ENCODE results near the gene L3MBTL4.

L3MBTL4 gene

DNA sequence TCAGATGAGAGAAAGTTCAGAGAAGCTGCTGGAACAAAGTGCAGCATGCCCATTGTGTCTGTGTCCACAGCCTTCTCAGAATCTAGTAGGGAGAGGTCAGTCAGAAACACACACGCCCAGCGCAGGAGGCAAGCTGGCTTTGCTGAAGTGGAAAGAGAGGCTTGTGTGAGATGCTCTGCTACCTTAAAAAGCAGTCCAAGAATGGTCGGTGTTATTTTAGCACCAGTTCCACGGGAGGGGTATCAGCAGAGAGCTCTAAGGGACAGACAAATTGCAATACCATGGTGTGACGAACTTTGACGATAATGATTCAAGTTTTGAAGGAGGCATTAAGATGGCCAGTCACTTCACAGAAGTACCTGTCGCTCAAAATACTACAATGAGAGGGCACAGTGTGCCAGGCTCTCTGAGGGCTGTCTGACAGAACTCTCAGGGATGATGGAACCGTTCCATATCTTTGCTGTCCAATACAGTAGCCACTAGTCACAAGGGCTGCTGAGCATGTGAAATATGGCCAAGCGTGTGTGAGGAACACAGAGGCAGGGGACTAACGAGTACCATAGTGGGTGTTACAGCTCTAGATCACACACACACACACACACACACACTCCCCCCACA is 281.9 kb downstream of the L3MBTL4 start:
- no peak for DNase-seq
- Histone ChIP-seq H3K4me1 (ENCODE audit: control extremely low read depth in 1 of 4, control insufficient read depth in 4 of 4, insufficient read depth in 4 of 4, low read length in 3 of 4) (no peaks in the 10 kb centered on the region), H3K9me3 (ENCODE audit: control extremely low read depth in 1 of 5, control insufficient read depth in 4 of 5, insufficient read depth in 2 of 5, low read depth in 1 of 5, low read length in 4 of 5) (peaks cover 0 to 18% (median 6%) of the 10 kb centered on the region in 5 experiments), H3K36me3 (ENCODE audit: control insufficient read depth in 4 of 4, insufficient read depth in 4 of 4, low read length in 3 of 4) (peaks cover 0 to 28% (median 5%) of the 10 kb centered on the region in 4 experiments), H3K27ac (ENCODE audit: insufficient read depth in 1 of 2, low read depth in 1 of 2, low read length in 2 of 2, poor library complexity in 1 of 2, severe bottlenecking in 2 of 2) (no peak overlapping the region), H3K27me3 (replicated peaks in 2 of 5; ENCODE audit: control insufficient read depth in 4 of 5, insufficient read depth in 5 of 5, low read length in 4 of 5) (no peaks in the 10 kb centered on the region), H3K4me3 (ENCODE audit: control insufficient read depth in 1 of 7, extremely low read depth in 1 of 7, insufficient read depth in 4 of 7, low read depth in 2 of 7, low read length in 6 of 7) (no peak overlapping the region)
- 100% methylated on average over 9 of the region's 10 CpGs for WGBS (ENCODE audit: insufficient coverage)
- CTCF ChIA-PET, result no interaction called here
- POLR2A ChIA-PET, result no interaction called here

DNA sequence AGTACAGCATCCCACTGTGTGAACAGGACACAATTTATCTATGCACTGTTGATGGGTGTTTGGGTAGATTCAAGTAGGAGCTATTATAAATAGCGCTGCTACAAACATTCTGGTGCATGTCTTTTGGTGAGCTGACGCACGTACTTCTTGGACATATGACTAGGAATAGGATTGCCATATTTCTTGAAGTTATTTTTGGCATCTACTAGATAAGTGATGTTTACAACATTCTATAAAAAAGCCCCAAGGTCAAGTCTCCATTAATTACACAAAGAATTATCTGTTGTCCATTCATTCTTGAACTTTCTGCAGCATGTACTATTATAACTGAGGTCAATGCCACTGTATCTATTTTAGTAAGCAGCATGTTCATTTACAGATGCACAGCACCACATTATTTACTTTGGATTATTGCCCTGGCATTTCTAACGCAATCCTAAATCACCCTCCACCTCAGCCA is 293.9 kb downstream of the L3MBTL4 start:
- Histone ChIP-seq H3K4me3 (ENCODE audit: control insufficient read depth in 1 of 7, extremely low read depth in 1 of 7, insufficient read depth in 4 of 7, low read depth in 2 of 7, low read length in 6 of 7) (no peak overlapping the region), H3K36me3 (ENCODE audit: control insufficient read depth in 4 of 4, insufficient read depth in 4 of 4, low read length in 3 of 4) (peaks cover 0 to 12% (median 0%) of the 10 kb centered on the region in 4 experiments), H3K9me3 (ENCODE audit: control extremely low read depth in 1 of 5, control insufficient read depth in 4 of 5, insufficient read depth in 2 of 5, low read depth in 1 of 5, low read length in 4 of 5) (peaks cover 0 to 9% (median 1%) of the 10 kb centered on the region in 5 experiments), H3K27me3 (replicated peaks in 2 of 5; ENCODE audit: control insufficient read depth in 4 of 5, insufficient read depth in 5 of 5, low read length in 4 of 5) (no peaks in the 10 kb centered on the region), H3K27ac (ENCODE audit: insufficient read depth in 1 of 2, low read depth in 1 of 2, low read length in 2 of 2, poor library complexity in 1 of 2, severe bottlenecking in 2 of 2) (no peak overlapping the region), H3K4me1 (ENCODE audit: control extremely low read depth in 1 of 4, control insufficient read depth in 4 of 4, insufficient read depth in 4 of 4, low read length in 3 of 4) (no peaks in the 10 kb centered on the region)
- ChIA-PET POLR2A (interaction anchor here (0.5 kb wide), 1 partner anchor 43 kb away, joined by 4 read pairs; no protein-coding TSS in a partner anchor), CTCF (no interaction called here)
- 96% methylated on average over 4 of the region's 4 CpGs for WGBS (ENCODE audit: insufficient coverage)
- DNase-seq, result no peak

DNA sequence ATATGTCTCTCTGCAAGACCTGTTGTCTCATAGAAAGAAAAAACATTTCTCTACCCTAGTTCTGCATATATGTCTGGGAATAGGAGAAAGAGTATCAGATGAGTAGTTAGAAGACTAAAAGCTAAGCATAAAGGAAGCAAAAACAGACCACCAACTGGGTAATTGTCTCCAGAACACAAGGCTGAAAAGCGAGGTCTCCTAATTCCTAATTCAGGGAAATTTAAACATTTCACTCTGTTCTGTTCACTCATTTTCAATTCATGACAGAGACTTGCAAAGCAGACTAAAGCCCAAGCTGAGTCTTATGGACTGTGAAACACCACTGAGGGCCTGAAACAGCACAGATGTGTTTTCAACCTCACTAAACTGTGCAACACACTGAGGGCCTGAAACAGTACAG is 294.9 kb downstream of the L3MBTL4 start:
- POLR2A ChIA-PET, result no interaction called here
- Histone ChIP-seq H3K36me3 (ENCODE audit: control insufficient read depth in 4 of 4, insufficient read depth in 4 of 4, low read length in 3 of 4) (peaks cover 0 to 10% (median 0%) of the 10 kb centered on the region in 4 experiments), H3K27me3 (replicated peaks in 2 of 5; ENCODE audit: control insufficient read depth in 4 of 5, insufficient read depth in 5 of 5, low read length in 4 of 5) (no peaks in the 10 kb centered on the region), H3K4me1 (ENCODE audit: control extremely low read depth in 1 of 4, control insufficient read depth in 4 of 4, insufficient read depth in 4 of 4, low read length in 3 of 4) (no peaks in the 10 kb centered on the region), H3K4me3 (ENCODE audit: control insufficient read depth in 1 of 7, extremely low read depth in 1 of 7, insufficient read depth in 4 of 7, low read depth in 2 of 7, low read length in 6 of 7) (no peak overlapping the region), H3K9me3 (ENCODE audit: control extremely low read depth in 1 of 5, control insufficient read depth in 4 of 5, insufficient read depth in 2 of 5, low read depth in 1 of 5, low read length in 4 of 5) (peaks cover 0 to 9% (median 1%) of the 10 kb centered on the region in 5 experiments), H3K27ac (ENCODE audit: insufficient read depth in 1 of 2, low read depth in 1 of 2, low read length in 2 of 2, poor library complexity in 1 of 2, severe bottlenecking in 2 of 2) (no peak overlapping the region)
- CTCF ChIA-PET, result no interaction called here
- no CpG with 5 or more reads among the region's 1 CpG for WGBS (ENCODE audit: insufficient coverage)
- no peak for DNase-seq

DNA sequence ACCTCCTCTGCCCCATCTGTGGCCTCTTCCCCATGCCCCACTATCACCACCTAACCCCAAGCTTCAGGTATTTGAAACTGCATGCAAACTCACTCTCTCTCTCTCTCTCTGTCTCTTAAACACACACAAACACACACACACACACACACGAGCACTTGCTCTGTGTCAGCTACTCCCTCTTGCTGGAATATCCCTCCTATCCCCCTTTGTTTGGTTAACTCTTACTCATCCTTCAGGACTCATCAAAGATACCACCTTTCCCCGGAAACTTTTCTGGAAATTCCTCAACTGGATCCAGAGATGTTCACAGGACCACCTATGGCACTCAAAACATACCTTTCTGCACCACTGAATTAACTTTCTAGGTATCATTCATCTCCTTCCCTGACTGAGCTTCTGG is 296.6 kb downstream of the L3MBTL4 start:
- peaks cover 0 to under 1% (median 0%) of the 10 kb centered on the region in 4 experiments for H3K36me3 ChIP-seq (ENCODE audit: control insufficient read depth in 4 of 4, insufficient read depth in 4 of 4, low read length in 3 of 4)
- no peak for DNase-seq
- no peak overlapping the region for H3K4me3 ChIP-seq (ENCODE audit: control insufficient read depth in 1 of 7, extremely low read depth in 1 of 7, insufficient read depth in 4 of 7, low read depth in 2 of 7, low read length in 6 of 7)
- 93% methylated on average over 2 of the region's 2 CpGs for WGBS (ENCODE audit: insufficient coverage)
- ChIA-PET CTCF (no interaction called here), POLR2A (no interaction called here)
- H3K4me1 ChIP-seq (ENCODE audit: control extremely low read depth in 1 of 4, control insufficient read depth in 4 of 4, insufficient read depth in 4 of 4, low read length in 3 of 4), result no peaks in the 10 kb centered on the region
- H3K9me3 ChIP-seq (ENCODE audit: control extremely low read depth in 1 of 5, control insufficient read depth in 4 of 5, insufficient read depth in 2 of 5, low read depth in 1 of 5, low read length in 4 of 5), result peaks cover 0 to under 1% (median 0%) of the 10 kb centered on the region in 5 experiments
- no peaks in the 10 kb centered on the region for H3K27me3 ChIP-seq (replicated peaks in 2 of 5; ENCODE audit: control insufficient read depth in 4 of 5, insufficient read depth in 5 of 5, low read length in 4 of 5)
- H3K27ac ChIP-seq (ENCODE audit: insufficient read depth in 1 of 2, low read depth in 1 of 2, low read length in 2 of 2, poor library complexity in 1 of 2, severe bottlenecking in 2 of 2), result no peak overlapping the region

DNA sequence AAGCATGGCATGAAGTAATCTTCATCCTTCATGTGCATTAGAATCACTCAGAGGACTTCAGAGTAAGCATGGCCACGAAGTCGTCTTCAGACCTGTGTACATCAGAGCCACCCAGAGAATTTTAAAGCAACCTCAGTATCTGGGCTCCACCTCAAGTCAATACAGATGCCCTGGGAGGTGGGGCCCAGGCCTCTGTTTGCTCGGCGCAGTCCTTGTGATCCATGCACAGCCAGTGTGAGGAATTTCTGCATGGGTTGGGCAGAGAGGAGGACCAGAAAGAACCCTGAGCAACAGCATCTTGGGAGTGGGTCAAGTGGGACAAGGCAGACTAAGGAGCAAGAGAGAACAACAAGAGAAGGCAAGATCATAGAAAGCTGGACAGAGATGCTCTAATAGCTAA is 299.0 kb downstream of the L3MBTL4 start:
- DNase-seq, result no peak
- H3K27ac ChIP-seq (ENCODE audit: insufficient read depth in 1 of 2, low read depth in 1 of 2, low read length in 2 of 2, poor library complexity in 1 of 2, severe bottlenecking in 2 of 2), result no peak overlapping the region
- no peaks in the 10 kb centered on the region for H3K36me3 ChIP-seq (ENCODE audit: control insufficient read depth in 4 of 4, insufficient read depth in 4 of 4, low read length in 3 of 4)
- H3K4me3 ChIP-seq (ENCODE audit: control insufficient read depth in 1 of 7, extremely low read depth in 1 of 7, insufficient read depth in 4 of 7, low read depth in 2 of 7, low read length in 6 of 7), result no peak overlapping the region
- H3K27me3 ChIP-seq (replicated peaks in 2 of 5; ENCODE audit: control insufficient read depth in 4 of 5, insufficient read depth in 5 of 5, low read length in 4 of 5), result no peaks in the 10 kb centered on the region
- CTCF ChIA-PET, result no interaction called here
- POLR2A ChIA-PET, result no interaction called here
- H3K9me3 ChIP-seq (ENCODE audit: control extremely low read depth in 1 of 5, control insufficient read depth in 4 of 5, insufficient read depth in 2 of 5, low read depth in 1 of 5, low read length in 4 of 5), result no peaks in the 10 kb centered on the region
- WGBS (ENCODE audit: insufficient coverage), result 95% methylated on average over 4 of the region's 4 CpGs
- no peaks in the 10 kb centered on the region for H3K4me1 ChIP-seq (ENCODE audit: control extremely low read depth in 1 of 4, control insufficient read depth in 4 of 4, insufficient read depth in 4 of 4, low read length in 3 of 4)

DNA sequence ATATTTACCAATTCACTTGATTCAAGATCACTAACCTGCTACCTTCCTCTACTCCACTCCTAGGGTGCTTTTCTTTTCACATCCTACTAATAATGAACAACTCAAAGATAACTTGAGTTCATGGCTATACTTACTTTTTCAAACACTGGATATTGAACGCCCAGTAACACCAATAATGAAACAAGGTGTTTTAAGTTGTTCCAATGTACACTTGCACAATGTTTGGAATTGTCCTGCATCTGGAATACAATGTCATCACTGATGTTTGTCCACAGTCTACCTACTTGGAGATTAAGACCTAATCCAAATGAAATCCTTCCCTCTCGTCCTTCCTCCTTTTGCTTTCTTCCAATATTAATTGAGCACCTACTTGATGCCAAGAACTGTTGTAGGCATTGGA is 301.1 kb downstream of the L3MBTL4 start:
- CTCF ChIA-PET, result no interaction called here
- Histone ChIP-seq H3K27ac (ENCODE audit: insufficient read depth in 1 of 2, low read depth in 1 of 2, low read length in 2 of 2, poor library complexity in 1 of 2, severe bottlenecking in 2 of 2) (no peak overlapping the region), H3K4me1 (ENCODE audit: control extremely low read depth in 1 of 4, control insufficient read depth in 4 of 4, insufficient read depth in 4 of 4, low read length in 3 of 4) (no peaks in the 10 kb centered on the region), H3K4me3 (ENCODE audit: control insufficient read depth in 1 of 7, extremely low read depth in 1 of 7, insufficient read depth in 4 of 7, low read depth in 2 of 7, low read length in 6 of 7) (no peak overlapping the region), H3K9me3 (ENCODE audit: control extremely low read depth in 1 of 5, control insufficient read depth in 4 of 5, insufficient read depth in 2 of 5, low read depth in 1 of 5, low read length in 4 of 5) (no peaks in the 10 kb centered on the region), H3K36me3 (ENCODE audit: control insufficient read depth in 4 of 4, insufficient read depth in 4 of 4, low read length in 3 of 4) (no peaks in the 10 kb centered on the region), H3K27me3 (replicated peaks in 2 of 5; ENCODE audit: control insufficient read depth in 4 of 5, insufficient read depth in 5 of 5, low read length in 4 of 5) (no peaks in the 10 kb centered on the region)
- no peak for DNase-seq
- POLR2A ChIA-PET, result no interaction called here
- 100% methylated on average over 1 of the region's 2 CpGs for WGBS (ENCODE audit: insufficient coverage)

DNA sequence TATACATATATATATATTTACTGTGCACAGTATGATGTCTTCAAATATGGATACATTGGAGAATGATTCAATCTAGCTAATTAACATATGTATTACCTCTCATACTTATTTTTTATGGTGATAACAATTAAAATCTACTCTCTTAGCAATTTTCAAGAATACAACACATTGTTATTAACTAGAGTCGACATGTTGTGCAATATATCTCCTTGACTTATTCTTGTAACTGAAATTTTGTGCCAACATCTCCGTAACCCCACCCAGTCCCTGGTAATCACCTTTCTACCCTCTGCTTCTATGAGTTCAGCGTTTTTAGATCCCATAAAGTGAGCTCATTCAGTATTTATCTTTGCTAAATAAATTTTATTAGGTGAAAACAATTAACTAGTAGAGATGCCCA is 303.0 kb downstream of the L3MBTL4 start:
- CTCF ChIA-PET, result no interaction called here

More for the DNA sequence above, 303.0 kb downstream of the L3MBTL4 start:
- no peak overlapping the region for H3K27ac ChIP-seq (ENCODE audit: insufficient read depth in 1 of 2, low read depth in 1 of 2, low read length in 2 of 2, poor library complexity in 1 of 2, severe bottlenecking in 2 of 2)
- no peak overlapping the region for H3K4me3 ChIP-seq (ENCODE audit: control insufficient read depth in 1 of 7, extremely low read depth in 1 of 7, insufficient read depth in 4 of 7, low read depth in 2 of 7, low read length in 6 of 7)
- H3K9me3 ChIP-seq (ENCODE audit: control extremely low read depth in 1 of 5, control insufficient read depth in 4 of 5, insufficient read depth in 2 of 5, low read depth in 1 of 5, low read length in 4 of 5), result no peaks in the 10 kb centered on the region
- no peak for DNase-seq
- H3K36me3 ChIP-seq (ENCODE audit: control insufficient read depth in 4 of 4, insufficient read depth in 4 of 4, low read length in 3 of 4), result no peaks in the 10 kb centered on the region
- WGBS (ENCODE audit: insufficient coverage), result 100% methylated on average over 2 of the region's 3 CpGs
- POLR2A ChIA-PET, result no interaction called here
- no peaks in the 10 kb centered on the region for H3K27me3 ChIP-seq (replicated peaks in 2 of 5; ENCODE audit: control insufficient read depth in 4 of 5, insufficient read depth in 5 of 5, low read length in 4 of 5)
- peaks cover 0 to 3% (median 0%) of the 10 kb centered on the region in 4 experiments for H3K4me1 ChIP-seq (ENCODE audit: control extremely low read depth in 1 of 4, control insufficient read depth in 4 of 4, insufficient read depth in 4 of 4, low read length in 3 of 4)

Data from common myeloid progenitor, CD34-positive (primary cell).